GM20000 (cell line): ENCODE results near the gene FRAS1.

Experiments used
- DNase-seq: peaks from one replicate; pipeline ENCODE4 v3.0.0; 2012; ENCODE audit warnings: low spot score
- TF ChIP-seq, protein P1 (sequence below): IDR thresholded peaks from 2 replicates; pipeline ENCODE4 v1.5.1; 2012; ENCODE audit warnings: mild to moderate bottlenecking, control low read depth; ENCODE audit errors: extremely low read depth, missing control alignments

FRAS1 gene

DNA sequence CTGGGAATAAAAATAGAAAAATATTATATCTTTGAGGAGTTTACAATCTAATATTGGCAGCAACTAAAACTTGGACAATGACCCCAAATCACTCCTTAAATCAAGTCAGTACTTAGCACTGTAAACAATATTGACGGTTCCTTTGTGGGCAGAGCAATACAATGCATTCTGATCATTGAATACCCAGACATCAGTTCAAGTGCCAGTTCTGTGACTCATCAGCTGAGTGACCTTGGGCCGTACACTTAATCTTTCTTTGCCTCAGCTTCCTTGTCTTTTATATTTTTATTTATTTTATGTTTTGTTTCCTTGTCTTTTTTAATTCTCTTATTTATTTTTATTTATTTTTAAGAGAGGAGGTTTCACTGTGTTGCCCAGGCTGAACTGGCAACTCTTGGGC, 382.2 kb downstream of the FRAS1 start:
- TF ChIP-seq, protein P1, sequence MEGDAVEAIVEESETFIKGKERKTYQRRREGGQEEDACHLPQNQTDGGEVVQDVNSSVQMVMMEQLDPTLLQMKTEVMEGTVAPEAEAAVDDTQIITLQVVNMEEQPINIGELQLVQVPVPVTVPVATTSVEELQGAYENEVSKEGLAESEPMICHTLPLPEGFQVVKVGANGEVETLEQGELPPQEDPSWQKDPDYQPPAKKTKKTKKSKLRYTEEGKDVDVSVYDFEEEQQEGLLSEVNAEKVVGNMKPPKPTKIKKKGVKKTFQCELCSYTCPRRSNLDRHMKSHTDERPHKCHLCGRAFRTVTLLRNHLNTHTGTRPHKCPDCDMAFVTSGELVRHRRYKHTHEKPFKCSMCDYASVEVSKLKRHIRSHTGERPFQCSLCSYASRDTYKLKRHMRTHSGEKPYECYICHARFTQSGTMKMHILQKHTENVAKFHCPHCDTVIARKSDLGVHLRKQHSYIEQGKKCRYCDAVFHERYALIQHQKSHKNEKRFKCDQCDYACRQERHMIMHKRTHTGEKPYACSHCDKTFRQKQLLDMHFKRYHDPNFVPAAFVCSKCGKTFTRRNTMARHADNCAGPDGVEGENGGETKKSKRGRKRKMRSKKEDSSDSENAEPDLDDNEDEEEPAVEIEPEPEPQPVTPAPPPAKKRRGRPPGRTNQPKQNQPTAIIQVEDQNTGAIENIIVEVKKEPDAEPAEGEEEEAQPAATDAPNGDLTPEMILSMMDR, result no peak

DNA sequence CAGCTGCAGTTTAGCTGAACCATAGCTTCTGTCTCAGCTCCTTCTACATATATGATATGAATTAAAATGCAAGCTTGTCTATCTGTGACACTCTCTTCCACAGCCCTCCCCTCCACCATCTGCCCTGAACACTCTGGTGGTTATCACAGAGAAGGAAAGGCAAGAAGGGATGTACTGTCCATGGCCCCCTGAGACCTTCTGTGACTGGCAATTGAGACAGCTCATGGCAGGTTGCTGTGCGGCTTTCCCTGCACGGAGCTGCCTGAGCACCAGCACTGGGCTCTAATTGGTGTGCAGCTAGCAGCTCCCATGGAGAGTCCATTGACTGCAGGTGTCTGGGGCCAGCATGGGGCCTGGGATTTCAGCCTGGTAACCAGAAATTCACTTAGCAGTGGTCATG, 384.6 kb downstream of the FRAS1 start:
- TF ChIP-seq, protein P1, result no peak
- DNase-seq, result no peak

More for the DNA sequence above, 382.2 kb downstream of the FRAS1 start:
- DNase-seq, result no peak

DNA sequence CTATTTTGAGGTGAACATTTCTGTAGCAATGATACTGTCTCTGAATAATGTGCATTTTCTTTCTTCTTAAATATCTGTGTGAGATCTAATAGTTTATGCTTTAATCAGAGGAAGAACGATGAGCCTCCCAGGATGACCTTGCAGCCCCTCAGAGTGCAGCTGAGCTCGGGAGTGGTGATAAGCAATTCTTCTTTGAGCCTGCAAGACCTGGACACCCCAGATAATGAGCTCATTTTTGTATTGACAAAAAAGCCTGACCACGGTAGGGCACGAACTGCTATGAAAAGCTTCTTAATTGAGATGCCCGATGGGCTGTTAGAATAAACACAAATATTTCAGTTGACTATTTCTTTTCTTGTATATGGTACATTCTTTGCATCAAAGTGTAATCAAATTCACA, 389.5 kb downstream of the FRAS1 start:
- TF ChIP-seq, protein P1, result no peak
- no peak for DNase-seq

DNA sequence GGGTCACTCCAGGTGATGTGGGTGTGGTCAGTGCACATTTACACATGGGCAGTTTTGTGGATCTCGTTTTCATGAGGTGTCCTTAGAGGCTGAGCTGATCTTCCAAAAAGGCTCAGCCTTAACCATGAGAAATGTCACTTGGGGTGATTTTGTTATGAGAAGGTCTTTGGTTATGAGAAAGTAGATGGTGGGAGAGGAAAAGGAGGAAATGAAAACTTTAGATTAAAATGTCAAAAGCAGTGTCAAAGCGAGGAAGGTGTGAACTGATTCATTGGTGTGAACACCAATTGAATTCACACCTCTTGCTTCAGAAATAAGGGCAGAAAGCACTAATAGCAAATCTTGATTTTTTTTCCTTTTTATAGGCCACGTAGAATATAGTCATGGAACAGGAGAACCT, 394.3 kb downstream of the FRAS1 start:
- DNase-seq, result no peak
- TF ChIP-seq, protein P1, result no peak

DNA sequence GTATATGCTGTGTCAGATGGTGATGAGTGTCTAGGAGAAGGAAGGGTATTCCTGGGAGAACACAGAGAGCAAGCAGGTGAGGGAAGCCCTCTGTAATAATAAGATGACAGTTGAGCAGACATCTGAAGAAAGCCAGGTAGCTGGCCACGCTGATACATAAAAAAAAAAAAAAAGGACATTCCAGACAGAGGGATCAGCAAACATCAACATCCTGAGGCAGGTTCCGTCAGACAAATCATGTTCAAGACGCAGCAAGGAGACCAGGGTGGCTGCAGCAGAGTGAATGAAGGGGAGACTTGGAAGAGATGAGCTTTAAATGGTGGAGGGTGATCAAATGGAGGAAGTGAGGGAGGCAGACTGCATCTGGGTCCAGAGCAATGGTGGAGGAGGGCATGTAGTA, 396.9 kb downstream of the FRAS1 start:
- DNase-seq, result no peak
- TF ChIP-seq, protein P1, result no peak

DNA sequence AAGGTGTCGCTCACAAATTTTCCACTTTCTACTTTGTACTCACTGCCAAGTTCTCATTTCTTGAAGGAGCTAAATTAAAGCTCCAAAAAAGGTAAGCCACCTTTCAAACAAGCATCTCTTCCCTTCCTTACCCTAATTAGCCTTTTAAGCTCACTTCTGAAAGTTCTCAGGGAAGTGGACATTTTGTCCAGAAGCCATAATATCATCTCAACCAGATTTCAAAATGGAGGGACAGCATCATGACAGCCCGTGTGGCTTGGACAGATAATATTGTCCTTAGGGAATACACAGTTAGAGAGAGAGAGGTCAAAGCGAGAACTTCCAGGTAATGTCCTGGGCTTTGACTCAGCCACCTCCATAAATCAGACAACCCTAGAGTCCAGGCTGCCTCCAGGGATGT, 400.6 kb downstream of the FRAS1 start:
- TF ChIP-seq, protein P1, result no peak
- no peak for DNase-seq

DNA sequence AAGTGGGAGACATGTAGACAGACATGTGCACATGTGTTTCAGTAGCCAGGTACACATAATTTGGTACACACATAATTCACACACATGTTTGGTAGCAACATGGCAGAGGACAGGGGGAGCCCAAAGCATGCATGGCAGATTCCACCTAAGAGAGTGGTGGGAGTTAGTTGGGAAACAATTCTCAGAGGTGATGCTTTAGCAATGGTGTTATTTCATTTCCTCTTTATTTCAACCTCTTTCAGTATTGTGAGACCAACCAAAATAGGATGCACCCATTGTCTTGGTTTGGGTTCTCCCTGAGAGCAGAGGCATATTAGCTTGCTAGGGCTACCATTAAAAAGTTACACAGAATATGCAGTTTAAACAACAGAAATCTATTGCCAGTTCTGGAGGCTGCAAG, 402.2 kb downstream of the FRAS1 start:
- TF ChIP-seq, protein P1, result no peak
- DNase-seq, result no peak

DNA sequence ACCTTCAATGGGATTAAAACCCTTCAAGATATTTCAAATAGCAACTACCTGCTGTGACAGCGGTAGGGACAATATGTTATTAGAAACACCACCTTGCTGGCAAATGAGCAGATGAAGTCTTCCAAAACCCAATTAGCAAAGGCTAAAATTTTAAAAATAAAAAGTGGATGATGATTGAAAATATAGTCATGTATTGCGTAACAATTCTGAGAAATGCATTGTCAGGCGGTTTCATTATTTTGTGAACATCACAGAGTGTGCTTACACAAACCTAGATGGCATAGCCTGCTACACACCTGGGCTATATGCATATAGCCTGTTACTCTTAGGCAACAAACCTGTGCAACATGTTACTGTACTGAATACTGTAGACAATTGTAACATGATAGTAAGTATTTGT, 403.2 kb downstream of the FRAS1 start:
- TF ChIP-seq, protein P1, result no peak
- no peak for DNase-seq
